ENCODE results near the gene TOB1.
A peak's percentile ranks its signal among the peaks of the same experiment; 100 is the strongest.

The TOB1 gene

DNA sequence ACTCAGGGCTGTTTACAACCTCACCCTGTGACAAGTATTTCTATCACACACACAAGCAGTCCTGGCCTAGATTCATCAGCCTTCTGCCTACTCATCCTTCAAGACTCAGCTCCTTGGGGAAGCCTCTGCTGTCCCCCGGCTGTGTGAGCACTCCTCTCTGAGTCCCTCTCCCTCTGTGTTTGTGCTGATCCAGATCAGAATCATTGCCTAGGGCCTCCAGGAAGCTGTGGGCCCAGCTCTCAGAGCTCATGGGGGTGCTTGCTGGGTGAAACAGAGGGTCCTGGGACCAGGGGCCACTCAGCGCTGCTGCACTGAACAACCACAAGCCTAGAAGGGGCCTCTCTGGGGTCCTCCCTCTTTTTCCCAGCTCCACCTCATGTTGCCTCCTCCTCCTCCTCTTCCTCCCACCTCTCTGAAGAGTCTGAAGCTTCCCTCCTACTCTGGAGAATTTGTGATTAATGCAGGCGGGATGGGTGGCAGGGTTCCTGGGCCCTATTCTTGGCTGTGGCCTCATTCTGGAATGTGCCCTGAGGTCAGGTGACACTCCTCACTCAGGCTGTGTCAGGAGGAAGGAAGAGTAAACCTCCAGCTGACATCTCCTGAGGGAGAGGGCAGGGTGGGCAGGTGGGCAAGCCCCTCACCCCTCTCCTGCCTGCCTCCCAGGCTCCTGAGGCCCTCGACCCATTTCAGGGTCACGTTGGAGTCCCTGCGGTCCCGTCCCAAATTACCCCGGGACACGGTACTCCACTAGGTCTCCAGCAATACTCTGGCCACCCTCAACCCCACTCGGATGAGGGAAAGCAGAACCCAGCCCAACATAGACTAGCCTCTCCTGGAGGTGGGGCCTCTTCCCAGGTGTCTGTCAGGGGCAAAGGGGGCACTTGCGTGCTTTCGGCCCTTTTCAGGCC is 20.7 kb downstream of the TOB1 start:
- no peak for DNase-seq (ENCODE audit: low read depth in 1 of 2, low spot score in 1 of 2)

DNA sequence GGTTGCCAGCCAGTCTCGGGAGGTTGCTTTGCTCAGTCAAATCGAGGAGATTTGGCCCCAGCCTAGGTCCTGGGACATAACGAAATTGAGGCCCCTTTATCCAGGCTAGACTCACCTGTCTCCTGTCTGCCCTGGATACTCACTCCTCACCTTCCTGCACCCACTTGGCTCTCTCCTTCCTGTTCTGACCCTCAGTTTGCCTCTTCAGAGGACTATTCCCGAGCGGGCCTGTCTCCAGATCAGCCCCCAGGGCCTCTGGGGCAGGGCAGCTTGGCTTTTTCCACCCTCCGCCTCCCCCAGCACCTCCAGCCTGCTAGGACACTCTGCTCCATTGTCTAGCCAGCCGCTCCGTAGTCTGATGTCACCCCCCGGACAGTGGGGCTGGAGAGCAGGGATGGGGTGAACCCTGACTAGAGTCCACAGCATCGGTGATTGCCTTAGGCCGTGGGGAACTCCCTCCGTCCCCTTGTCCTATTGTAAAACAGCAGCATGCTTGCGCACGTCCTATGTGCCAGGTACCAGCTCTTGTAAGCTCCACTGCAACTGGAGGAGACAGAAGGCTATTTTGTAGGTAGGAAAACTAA is 21.9 kb downstream of the TOB1 start:
- no peak for DNase-seq (ENCODE audit: low read depth in 1 of 2, low spot score in 1 of 2)

DNA sequence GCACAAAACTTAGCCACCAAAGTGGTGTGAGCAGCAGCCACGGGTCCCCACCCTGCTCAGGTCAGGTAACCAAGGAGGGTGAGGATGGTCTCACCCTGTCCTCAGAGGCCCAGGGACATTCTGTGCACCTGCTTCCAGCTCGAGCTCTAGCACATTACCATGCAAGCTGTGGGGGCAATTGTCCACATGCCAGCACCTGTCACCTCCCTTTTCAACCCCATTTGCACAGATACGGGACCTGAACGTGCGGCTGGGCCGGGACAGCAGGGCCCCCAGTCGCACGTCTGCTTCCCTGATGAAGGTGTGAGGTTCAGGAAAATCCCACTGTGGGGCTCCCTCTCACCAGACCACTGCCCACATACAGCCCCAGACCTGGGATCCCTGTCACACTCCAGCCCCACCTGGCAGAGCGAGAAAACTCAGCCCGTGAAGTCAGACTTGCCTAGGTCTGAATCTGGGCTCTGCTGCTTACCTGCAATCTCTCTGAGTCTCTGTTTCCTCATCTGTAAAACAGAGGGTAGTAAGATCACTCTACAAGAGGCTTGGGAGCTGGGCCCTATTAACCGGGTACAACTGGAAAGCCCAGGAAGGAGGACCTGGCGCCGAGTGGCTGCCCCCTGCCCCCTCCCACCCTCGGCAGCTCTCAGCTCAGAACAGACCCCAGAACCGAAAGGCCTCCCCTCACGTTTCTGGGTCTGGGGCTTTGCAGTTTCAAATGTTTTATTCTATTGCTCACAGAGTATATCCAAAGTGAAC is 22.8 kb downstream of the TOB1 start:
- DNase-seq (ENCODE audit: low read depth in 1 of 2, low spot score in 1 of 2), result no peak

DNA sequence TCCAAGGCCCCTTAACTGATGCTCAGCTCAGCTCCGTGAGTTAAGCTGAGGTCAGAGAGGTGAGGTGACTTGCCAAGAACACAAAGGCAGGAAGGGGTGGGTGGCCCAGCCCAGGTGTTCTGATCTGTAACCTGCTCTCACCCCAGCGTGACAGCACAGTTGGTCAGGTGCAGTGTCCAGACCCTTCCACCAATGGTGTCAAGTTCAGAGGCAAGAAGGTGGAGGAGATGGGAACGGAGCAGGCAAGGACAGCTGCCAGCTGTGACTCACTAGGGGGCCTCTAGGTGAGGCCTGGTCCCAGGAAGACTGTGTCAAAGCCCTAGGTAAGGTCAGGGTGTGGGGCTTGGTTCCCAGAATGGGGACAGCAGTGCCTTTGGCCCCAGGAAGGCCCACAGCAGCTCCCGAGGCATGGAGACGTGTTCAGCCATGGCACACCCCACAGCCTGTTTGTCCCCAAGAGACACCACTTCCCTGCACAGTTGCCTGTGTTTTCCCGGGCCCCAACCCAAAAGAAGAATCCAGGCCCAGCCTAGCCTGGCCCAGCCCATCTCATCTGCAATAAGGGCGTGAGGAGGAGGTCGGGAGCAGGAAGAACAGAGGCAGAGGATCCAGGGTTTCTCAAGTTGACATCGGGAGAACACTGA is 23.5 kb downstream of the TOB1 start:
- DNase-seq (ENCODE audit: low read depth in 1 of 2, low spot score in 1 of 2), result no peak

DNA sequence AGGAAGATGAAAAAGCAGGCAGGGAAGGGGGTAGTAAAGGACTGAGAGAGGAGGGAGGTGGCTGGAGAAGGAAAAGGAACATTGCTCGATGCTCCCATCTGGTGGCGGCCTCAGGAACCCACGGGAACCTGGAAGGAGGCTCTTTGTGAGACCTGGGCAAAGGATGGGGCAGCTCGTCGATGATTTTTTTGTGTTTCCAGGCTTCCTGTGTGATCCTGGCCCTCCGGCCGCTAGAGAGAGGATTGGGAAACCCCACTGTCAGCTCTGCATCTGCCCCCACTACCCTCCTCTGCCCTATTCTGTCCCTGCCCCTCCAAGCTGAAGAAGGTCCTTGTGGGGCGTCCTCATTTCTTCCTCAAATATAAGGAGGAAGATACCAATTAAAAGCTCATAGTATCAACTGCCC is 24.2 kb downstream of the TOB1 start:
- DNase-seq (ENCODE audit: low read depth in 1 of 2, low spot score in 1 of 2), result peak; percentile 15 to 40

DNA sequence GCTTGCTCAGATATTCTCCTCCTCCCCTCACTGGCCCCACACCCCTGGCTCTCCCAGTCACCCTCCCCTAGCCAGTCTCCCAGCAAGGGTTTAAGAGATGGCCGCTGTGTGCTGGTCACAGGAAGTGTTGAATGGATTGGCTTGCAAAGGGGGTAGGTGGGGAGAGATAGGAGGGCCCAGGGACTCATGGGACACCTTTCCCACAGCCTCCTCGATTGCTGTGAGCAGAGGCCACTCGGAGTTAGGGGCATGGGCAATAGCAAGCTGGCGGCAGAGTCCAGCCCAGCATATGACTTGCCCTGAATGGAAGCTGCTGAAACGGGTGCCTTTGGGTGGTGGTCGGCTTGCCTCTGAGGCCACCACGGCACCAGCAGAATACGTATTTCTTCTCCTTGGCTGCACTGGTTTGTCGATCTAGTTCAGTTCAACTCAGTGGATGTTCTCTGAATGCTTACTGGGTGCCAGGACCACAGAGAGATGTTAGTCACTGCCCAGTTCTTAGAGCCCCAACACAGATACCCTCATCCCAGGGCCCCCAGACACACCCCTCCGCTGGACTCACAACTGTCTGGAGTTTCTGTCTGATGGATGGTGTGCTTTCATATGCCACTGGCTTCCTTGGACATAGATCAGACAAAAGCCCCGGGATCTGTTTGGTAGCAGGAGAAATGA is 24.7 kb downstream of the TOB1 start:
- DNase-seq (ENCODE audit: low read depth in 1 of 2, low spot score in 1 of 2), result no peak

DNA sequence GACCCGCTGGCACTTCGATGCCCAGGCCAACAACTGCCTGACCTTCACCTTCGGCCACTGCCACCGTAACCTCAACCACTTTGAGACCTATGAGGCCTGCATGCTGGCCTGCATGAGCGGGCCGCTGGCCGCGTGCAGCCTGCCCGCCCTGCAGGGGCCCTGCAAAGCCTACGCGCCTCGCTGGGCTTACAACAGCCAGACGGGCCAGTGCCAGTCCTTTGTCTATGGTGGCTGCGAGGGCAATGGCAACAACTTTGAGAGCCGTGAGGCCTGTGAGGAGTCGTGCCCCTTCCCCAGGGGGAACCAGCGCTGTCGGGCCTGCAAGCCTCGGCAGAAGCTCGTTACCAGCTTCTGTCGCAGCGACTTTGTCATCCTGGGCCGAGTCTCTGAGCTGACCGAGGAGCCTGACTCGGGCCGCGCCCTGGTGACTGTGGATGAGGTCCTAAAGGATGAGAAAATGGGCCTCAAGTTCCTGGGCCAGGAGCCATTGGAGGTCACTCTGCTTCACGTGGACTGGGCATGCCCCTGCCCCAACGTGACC is 25.8 kb downstream of the TOB1 start:
- no peak for DNase-seq (ENCODE audit: low read depth in 1 of 2, low spot score in 1 of 2)

DNA sequence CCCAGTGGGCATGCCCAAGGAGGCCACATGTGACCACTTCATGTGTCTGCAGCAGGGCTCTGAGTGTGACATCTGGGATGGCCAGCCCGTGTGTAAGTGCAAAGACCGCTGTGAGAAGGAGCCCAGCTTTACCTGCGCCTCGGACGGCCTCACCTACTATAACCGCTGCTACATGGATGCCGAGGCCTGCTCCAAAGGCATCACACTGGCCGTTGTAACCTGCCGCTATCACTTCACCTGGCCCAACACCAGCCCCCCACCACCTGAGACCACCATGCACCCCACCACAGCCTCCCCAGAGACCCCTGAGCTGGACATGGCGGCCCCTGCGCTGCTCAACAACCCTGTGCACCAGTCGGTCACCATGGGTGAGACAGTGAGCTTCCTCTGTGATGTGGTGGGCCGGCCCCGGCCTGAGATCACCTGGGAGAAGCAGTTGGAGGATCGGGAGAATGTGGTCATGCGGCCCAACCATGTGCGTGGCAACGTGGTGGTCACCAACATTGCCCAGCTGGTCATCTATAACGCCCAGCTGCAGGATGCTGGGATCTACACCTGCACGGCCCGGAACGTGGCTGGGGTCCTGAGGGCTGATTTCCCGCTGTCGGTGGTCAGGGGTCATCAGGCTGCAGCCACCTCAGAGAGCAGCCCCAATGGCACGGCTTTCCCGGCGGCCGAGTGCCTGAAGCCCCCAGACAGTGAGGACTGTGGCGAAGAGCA is 26.4 kb downstream of the TOB1 start:
- DNase-seq (ENCODE audit: low read depth in 1 of 2, low spot score in 1 of 2), result no peak

DNA sequence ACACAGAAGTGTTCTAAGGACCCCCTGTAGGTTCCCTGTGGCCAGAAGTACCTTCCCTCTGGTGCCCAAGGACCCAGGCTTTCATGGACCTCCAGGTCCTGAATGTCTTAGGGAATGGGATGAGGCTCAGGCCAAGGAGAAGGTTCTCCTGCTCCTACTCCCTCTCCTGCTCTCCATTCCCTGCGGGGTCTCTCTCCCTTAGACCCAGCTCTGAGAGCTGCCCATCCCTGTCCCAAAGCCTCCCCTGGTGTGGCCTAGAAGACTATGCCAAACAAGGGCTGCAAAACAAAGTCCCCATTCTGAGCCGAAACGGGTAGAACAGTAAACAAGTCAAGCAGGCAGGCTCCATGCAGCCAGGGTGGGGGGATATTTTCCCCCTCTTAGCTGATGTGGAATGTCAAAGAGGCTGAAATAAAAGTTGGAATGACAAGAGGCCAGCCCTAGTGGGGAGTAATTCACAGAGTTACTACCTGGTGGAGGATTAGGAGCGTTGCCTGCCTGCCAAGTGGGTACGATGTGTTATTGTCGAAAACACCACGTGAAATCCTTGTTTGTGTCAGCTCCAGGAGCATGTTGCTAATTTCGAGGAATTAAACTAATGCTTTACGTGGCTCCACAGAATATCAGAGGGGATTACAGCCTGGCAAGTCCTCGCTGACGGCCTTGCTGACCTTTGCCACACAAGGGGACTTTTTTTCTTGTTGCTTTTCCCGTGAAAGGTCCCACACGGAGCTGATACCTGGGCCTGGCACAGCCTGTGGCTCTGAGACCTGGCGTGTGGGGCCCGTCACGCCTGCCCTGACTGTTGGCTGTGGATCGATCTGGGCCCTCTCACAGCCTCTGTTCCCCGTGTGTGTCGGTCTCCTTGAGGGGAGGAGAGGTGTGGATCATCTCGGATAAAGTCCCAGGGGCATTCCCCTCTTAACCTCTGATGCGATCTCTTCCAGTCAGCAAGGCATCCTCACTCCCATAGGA is 27.9 kb downstream of the TOB1 start:
- no peak for DNase-seq (ENCODE audit: low read depth in 1 of 2, low spot score in 1 of 2)

DNA sequence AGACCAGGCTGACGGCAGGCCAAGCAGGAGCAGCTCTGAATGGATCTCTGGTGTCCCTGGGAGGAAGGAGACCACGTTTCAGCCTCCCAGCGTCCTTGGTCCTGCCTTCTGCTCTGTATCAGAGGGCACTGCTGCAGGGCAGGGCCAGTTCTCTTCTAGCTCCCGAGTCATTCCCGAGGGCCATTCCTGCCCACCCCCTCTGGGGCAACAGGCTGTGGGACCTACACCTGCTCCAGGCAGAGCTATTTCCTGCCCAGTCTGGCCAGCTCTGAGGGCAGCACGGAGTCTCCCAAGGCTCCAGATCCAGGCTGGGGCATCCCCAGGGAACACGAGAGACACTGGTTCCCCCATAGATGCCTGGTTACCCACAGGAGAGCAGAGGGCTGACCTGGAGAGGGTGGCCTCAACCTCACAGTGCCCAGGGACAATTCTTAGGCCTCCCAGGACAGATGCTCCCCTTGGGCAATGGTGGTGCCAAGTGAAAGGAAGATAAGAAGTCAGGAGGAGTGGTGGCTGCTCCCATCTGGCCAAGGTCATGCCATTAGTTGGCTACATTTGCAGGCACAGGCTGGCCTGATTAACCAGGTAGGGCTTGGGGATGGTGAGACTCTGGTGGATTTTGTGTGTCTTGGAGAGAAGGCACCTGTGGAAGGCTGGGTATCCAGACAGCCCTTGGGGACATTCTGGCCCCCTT is 28.7 kb downstream of the TOB1 start:
- DNase-seq (ENCODE audit: low read depth in 1 of 2, low spot score in 1 of 2), result no peak

DNA sequence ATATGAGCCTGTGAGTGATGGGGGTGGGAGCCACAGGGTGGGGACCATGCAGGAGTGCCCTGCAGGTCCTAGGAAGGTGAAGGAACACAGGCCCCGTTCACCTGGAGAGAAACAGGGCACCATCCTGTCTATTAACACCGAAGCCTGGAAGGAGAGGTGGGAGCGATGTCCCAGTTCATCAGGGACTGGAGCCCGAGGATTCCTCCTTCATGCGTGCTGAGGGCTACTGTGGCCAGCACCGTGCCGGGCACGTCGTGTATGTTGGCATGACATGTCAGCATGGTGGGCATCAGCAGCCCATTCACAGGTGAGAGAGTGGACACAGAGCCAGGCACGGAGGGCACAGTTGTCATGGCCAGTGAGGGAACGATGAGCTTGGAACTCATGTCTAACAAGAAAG is 29.3 kb downstream of the TOB1 start:
- DNase-seq (ENCODE audit: low read depth in 1 of 2, low spot score in 1 of 2), result no peak

DNA sequence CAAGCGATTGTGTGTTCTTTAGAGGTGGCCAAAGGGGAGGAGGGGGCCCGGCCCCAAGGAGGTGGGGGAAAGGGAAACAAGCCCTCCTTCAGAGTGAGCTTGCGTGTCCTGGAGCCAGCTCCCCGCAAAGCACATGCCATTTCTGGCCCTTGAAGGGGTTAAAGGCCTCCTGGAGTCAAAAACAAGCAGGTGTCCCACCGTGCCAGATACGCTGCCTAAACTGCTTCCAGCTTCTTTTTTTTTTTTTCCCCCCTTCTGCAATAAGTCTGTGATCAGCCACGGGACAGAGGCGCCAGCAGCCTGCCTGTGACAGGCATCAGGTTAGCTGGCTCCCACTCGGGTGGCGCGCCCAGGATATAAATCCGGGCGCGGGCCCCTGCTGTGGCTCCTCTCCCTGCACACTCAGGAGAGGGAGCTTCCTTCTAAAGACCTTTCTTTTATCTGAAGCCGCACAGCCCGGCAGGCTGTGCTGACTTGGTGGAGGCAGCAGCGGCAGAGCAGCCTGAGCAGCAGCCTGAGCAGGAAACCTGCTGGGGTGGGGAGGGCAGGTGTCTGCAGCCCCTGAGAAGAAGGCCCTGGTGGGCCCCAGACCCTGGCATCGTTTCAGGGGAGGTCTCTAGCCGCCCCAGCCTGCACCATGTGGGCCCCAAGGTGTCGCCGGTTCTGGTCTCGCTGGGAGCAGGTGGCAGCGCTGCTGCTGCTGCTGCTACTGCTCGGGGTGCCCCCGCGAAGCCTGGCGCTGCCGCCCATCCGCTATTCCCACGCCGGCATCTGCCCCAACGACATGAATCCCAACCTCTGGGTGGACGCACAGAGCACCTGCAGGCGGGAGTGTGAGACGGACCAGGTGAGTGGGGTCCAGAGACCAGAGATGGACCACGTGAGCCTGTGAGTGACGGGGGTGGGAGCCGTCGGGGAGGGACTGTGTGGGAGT is 30.6 kb downstream of the TOB1 start, which contains the start of gene WFIKKN2:
Gene WFIKKN2, plus strand, starts transcription at position 286 of the 934 bp plus-strand sequence. Its CDS starts 352 bp downstream, at position 638.
- DNase-seq (ENCODE audit: low read depth in 1 of 2, low spot score in 1 of 2), result no peak

DNA sequence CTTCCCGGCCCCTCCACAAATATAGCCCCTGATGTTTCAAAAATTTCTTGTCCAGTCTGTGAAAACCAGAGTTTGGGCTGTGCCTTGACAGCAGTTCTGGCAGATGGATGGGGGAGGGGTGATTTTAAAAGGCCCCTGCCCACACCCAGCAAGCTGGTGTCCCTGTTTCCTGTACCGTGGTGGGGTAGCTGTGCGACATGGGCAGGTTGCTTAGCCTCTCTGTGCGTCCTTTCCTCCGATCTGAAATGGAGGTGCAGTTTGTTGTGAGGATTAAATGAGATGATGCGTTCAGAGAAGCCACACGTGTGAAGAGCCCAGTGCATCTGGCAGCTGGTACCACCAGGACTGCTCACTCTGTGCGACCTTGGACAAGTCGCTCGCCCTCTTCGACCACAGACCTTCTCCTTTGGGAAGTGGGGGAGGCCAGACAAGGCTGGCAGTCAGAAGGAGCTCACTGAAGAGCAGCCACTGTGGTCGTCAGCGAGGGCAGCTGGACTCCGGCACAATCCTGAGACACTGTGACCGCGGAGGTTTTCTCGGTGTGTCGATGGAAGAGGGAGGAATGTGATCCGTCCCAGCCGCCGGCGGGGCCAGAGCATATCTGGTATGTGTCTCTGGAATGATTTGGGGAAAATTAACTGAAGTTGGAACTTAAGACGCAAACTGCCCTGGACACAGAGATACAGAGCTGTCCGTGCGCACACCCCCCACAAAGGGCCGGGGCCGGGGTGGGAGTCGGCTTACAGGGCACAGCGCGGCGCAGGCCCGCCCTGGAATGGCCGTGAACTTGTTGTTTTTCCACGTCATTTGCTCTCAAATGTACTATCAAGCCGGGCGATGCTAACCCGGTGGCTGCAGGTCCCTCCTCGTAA is 31.5 kb downstream of the TOB1 start:
- DNase-seq (ENCODE audit: low read depth in 1 of 2, low spot score in 1 of 2), result no peak

DNA sequence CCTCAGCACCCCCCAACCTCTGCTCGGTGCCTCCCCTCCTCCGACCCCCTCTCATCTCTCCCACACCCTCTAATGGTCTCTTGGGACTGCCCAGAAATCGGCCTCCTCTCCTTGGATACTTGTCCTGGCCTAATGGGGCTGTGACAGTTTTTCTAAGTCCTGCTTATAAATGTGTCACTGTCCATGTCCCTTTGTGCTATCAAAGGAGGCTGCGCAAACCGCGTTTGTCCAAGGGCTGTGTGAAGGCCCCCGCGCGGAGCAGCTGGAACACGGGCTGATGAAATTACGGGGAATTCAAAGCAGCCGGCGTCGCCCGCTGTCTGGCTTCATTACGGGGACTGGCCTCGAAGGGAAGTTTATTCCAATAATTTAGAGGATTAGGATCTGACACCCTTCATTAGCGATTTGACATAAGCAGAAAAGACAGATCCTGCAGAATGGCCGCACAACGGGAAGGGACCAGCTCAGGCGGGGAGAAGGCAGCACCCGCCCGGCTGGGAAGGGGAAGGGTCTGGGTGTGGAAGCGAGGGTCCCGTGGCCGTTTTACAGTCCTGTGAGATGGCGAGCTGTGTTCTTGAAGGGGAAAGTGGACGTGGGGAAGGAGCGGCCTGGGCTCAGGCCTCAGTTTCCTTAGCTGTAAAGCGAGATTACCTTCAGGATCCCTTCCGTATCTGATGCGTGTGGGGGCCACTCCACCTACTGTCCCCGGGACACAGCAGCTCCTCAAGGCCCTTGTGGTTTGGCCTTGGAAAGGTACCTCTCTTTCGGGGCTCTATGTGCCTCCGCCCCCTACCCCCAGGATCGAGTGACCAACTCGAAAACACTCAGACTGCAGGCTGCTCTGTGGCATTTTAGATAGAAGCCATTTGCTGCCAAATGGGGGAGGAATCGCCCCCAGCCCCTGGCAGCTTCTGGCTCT is 32.4 kb downstream of the TOB1 start:
- DNase-seq (ENCODE audit: low read depth in 1 of 2, low spot score in 1 of 2), result no peak

DNA sequence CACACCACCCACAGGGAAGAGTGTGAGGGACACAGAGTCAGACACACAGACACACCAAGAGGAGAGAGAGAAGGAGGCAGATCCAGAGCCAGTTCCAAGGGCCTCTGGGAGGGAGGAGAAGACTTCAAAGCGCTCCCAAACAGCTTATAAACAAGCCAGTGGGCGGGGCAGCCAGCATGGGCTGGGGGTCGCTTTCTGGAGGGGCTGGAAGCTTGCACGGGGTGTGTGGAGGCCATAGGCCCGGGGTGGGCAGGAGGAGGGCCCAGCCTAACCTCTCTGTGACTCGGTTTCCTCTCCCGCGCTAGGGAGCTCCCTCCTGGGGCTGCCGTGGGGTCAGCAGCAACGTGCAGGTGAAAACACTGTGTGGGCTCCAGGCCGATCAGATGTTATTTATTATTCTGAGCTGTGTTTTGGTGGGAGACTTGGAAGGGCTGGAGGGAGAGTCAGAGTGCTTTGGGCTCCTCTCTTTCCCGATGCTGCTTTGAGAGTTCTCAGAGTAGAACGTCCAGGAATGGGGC is 33.2 kb downstream of the TOB1 start:
- DNase-seq (ENCODE audit: low read depth in 1 of 2, low spot score in 1 of 2), result no peak

All from stimulated activated CD4-positive, alpha-beta T cell treated with anti-CD3 and anti-CD28 coated beads, Interleukin-15, amount 100 ng/mL, for 1 hour (primary cell).